ENCODE data around the gene HEXD.

Gene HEXD

DNA sequence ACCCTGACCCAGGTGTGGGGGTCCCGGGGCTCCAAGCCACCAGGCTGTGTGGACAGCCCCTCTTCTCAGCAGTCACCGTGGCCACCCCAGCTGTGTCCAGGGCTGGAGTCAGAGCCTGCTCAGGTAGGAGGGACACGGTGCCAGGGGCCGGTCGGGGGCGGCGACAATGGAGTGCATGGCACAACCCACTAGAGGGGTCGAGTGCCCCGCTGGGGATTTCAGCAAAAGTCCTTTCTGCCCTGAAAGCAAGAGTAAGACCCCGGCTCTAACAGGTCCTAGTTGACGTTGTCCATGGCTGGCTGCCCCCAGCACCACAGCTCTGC lies 35.3 kb upstream of the HEXD start:
- no peak for DNase-seq

DNA sequence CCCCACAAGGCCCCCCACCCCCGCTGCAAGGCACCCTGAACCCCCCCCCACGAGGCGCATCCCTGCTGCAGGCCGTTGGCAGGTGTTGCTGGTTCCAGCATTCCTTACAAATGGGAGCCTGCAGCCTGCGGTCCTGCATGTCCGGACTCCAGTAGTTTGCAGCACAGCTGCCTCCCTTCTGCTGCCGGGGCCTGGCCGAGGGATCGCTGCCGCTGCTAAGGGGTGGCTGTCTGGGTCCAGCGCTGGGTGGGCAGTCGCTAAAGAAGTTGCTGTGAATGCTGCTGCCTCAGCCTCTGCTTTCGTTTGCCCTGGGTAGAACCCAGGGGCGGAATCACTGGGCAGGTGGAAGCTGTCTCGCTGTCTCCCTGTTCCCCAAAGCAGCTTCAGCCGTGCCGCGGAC lies 34.7 kb upstream of the HEXD start:
- DNase-seq, result no peak

- no peak for DNase-seq
Measured at GRCh38 chr17:82384051-82384729, 34.0 kb upstream of the HEXD start.

- DNase-seq, result no peak
Measured at GRCh38 chr17:82384730-82385481, 33.2 kb upstream of the HEXD start.

- no peak for DNase-seq
Measured at GRCh38 chr17:82385559-82386254, 32.4 kb upstream of the HEXD start.

DNA sequence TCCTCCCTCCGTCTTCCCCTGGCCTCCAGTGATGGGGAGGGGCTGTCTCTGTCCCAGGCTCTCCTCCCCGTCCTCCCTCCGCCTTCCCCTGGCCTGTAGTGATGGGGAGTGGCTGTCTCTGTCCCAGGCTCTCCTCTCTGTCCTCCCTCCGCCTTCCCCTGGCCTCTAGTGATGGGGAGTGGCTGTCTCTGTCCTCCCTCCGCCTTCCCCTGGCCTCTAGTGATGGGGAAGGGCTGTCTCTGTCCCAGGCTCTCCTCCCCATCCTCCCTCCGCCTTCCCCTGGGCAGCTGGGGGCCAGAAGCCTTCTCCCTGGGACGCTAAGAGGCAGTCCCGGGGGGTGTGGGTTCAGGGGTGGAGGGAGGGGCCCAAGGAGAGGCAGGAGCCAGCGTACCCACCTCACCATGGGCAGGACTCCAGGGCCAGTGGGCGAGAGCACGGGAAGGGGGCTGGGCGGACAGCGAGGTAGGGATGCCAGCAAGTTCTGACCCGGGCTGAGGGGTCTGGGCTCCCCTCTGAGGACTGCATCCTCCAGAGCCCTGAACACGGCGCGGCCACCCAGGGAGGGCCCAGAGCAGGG lies 31.8 kb upstream of the HEXD start:
- no peak for DNase-seq

- DNase-seq, result no peak
Measured at GRCh38 chr17:82386881-82387704, 31.1 kb upstream of the HEXD start.

DNA sequence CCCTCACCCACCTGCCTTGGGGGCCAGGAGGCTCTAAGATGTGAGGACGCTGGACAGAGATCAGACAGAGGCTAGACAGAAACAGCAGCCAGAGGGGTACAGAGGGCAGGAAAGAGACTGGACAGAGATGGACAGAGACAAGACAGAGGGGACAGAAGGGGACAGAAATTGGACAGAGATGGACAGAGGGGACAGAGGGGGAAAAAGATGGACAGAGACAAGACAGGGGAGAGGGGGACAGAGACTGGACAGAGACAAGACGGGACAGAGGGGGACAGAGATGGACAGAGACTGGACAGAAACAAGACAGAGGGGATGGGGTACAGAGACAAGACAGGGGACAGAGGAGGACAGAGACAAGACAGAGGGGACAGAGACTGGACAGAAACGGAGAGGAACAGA lies 30.4 kb upstream of the HEXD start:
- no peak for DNase-seq

- no peak for DNase-seq
Measured at GRCh38 chr17:82388223-82388921, 29.8 kb upstream of the HEXD start.

- DNase-seq, result no peak
Measured at GRCh38 chr17:82388922-82389283, 29.2 kb upstream of the HEXD start.

DNA sequence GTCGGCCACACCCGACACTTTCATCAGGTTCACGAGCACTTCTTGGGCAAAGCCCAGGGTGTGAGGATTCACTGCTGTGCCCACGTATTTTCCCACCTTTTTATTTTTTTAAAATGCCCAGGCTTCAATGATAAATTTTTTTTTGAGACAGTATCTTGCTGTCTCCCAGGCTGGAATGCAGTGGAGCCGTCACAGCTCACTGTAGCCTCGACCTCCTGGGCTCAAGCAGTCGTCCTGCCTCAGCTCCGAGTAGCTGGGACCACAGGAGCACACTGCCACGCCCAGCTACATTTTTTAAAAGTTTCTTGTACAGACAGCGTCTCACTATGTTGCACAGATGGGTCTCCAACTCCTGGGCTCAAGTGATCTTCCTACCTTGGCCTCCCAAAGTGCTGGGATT lies 28.8 kb upstream of the HEXD start:
- DNase-seq, result peak; percentile 36

GRCh38 chr17:82390015-82390859 lies 27.9 kb upstream of the HEXD start:
- DNase-seq, result no peak

GRCh38 chr17:82390860-82391435 lies 27.2 kb upstream of the HEXD start:
- DNase-seq, result no peak

GRCh38 chr17:82391496-82392066 lies 26.6 kb upstream of the HEXD start:
- DNase-seq, result no peak

DNA sequence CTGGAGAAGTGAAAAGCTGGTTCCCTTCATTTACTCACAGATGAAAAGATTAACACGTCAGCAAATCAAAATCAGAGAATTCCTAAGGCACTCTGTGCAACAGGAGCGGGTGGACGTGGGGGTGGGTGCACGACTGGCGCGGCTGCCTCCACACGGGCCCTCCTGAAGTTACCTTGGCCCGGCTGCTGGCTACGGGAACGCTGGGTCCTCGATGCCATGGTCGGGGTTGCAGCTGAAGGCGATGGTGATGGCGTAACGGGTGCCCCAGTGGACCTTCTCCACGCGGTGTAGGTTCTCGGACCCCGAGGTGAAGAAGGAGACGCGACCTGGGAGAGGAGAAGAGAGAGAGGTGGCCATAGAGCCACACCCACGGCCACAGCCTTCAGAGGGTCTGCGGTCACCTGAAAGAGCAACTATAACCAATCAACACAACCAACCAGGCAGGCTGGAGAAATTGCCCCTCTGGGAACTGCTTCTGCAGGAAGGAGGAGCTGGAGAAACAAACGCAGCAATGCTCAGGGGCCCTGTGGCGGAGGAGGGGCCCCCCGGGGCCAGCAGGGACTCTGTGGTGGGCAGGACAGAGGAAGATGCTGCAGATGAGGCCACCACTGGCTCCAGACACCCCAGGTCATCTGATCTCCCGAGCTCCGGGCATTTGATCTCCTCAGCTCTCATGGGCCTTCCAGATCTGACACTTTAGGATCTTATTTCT lies 25.8 kb upstream of the HEXD start:
- DNase-seq, result no peak

GRCh38 chr17:82392941-82393340 lies 25.2 kb upstream of the HEXD start:
- no peak for DNase-seq

GRCh38 chr17:82394278-82394677 lies 23.9 kb upstream of the HEXD start:
- DNase-seq, result no peak

DNA sequence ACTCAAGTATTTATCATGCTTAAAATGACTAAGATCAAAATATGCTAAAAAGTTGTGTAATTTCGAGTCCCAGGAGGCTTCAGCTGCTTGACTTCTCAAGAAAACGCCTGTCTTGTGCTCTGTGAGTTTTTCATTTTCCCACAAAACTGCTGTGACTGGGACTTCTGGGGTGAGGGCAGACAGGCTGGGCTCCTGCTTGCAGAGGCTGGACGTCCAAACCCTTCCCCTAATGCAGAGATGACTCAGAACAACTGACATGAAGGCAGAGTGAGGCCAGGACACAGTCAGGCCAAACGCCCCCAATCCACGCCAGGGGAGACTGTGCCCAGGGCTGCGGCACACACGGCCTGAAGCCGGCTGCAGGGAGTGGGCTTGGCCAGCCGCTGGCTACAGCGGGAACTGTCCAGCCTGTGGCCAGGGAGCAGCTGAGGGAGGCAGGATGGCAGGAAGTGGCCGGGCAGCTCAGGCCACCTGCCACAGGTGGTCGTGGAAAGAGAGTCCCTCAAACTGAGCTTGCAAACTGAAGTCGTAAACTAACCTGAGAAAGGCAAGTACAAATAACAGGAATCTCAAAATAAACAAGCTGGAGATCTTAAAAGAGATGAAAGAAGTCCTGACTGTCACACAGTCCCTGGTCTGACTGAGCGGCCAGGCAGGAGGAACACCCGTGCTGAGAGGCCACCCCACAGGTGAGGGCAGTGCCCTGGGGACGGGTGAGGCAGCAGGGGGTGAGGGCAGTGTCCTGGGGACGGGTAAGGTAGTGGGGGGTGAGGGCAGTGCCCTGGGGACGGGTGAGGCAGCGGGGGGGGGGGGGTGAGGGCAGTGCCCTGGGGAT lies 21.3 kb upstream of the HEXD start:
- DNase-seq, result no peak

All from NCI-H524 treated with DMSO at 0.1 percent for 48 hours (cell line).